GM19395 (cell line): ENCODE measurements around the gene SLF2.

Experiments
- ATAC-seq: cut with Tn5 transposase; IDR thresholded peaks from one replicate; pipeline ENCODE4 v1.9.1; 2021; ENCODE audit warnings: mild to moderate bottlenecking, moderate library complexity; ENCODE audit not compliant: unreplicated experiment

Gene SLF2

GRCh38 chr10:100912605-100913469 lies at the start of gene SLF2:
Gene SLF2 (plus strand): TSS chr10:100912963. CDS start chr10:100913111, 148 bp downstream.
- ATAC-seq: peak; percentile 96

GRCh38 chr10:100863433-100863832 lies 49.3 kb upstream of the SLF2 start:
- ATAC-seq: no peak

- ATAC-seq: no peak
Observed at GRCh38 chr10:100864036-100864885, 48.5 kb upstream of the SLF2 start.

- ATAC-seq: no peak
Observed at GRCh38 chr10:100864978-100865377, 47.8 kb upstream of the SLF2 start.

- ATAC-seq: no peak
Observed at GRCh38 chr10:100866010-100866409, 46.8 kb upstream of the SLF2 start.

- ATAC-seq: no peak
Observed at GRCh38 chr10:100866575-100867098, 46.1 kb upstream of the SLF2 start.

- ATAC-seq: no peak
Observed at GRCh38 chr10:100867261-100867963, 45.4 kb upstream of the SLF2 start.

GRCh38 chr10:100868382-100868781 lies 44.4 kb upstream of the SLF2 start:
- no peak for ATAC-seq

- no peak for ATAC-seq
Observed at GRCh38 chr10:100869399-100869798, 43.4 kb upstream of the SLF2 start.

- ATAC-seq: no peak
Observed at GRCh38 chr10:100872034-100872791, 40.5 kb upstream of the SLF2 start.

GRCh38 chr10:100873146-100873826 lies 39.5 kb upstream of the SLF2 start:
- ATAC-seq: no peak

GRCh38 chr10:100873827-100874326 lies 38.9 kb upstream of the SLF2 start:
- ATAC-seq: no peak

GRCh38 chr10:100874702-100875483 lies 37.9 kb upstream of the SLF2 start:
- ATAC-seq: no peak

GRCh38 chr10:100875484-100876166 lies 37.1 kb upstream of the SLF2 start:
- ATAC-seq: no peak

- no peak for ATAC-seq
Observed at GRCh38 chr10:100876585-100877460, 35.9 kb upstream of the SLF2 start.

- ATAC-seq: no peak
Observed at GRCh38 chr10:100877461-100877850, 35.3 kb upstream of the SLF2 start.

- no peak for ATAC-seq
Observed at GRCh38 chr10:100878291-100878910, 34.4 kb upstream of the SLF2 start.
